ENCODE data around the gene TTF2.

TTF2 gene

DNA sequence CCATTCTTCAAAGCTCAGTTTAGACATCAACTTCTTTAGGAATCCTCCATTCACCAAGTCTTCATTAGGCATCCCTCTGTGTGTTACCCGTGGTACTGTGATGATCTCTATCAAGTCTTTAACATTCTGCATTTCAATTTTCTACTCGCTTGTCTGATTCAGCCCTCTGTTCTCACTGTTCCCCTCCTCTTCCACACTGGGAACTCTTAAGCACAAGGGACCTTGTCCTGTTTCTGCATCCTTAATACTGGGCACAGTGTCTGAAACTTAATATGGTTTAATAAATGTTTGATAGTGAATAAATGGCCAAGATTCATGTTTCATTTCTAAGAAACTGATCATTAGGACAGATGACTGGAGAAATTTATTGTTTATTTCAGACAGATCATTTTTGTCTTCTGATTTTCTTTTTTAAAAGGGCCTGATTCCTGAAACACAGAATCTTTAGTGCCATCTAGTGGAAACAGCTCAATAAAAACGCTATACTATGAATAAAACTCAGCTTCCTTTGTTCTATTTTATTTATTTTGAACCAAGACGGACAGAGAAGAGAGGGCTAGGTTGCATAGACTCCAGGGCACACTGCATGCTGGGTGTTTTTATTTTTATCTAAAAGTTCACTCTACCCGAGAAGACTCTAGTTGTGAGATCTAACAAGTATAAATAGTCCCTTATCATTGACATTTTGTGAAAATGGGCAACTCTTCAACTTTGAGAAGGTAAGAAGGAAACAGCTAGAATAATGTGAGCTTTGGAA, 68.4 kb downstream of the TTF2 start:
- TF ChIP-seq, protein P1, sequence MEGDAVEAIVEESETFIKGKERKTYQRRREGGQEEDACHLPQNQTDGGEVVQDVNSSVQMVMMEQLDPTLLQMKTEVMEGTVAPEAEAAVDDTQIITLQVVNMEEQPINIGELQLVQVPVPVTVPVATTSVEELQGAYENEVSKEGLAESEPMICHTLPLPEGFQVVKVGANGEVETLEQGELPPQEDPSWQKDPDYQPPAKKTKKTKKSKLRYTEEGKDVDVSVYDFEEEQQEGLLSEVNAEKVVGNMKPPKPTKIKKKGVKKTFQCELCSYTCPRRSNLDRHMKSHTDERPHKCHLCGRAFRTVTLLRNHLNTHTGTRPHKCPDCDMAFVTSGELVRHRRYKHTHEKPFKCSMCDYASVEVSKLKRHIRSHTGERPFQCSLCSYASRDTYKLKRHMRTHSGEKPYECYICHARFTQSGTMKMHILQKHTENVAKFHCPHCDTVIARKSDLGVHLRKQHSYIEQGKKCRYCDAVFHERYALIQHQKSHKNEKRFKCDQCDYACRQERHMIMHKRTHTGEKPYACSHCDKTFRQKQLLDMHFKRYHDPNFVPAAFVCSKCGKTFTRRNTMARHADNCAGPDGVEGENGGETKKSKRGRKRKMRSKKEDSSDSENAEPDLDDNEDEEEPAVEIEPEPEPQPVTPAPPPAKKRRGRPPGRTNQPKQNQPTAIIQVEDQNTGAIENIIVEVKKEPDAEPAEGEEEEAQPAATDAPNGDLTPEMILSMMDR (conservative IDR thresholded peaks at IDR 0.05) = peak; percentile 83
- no peak for TF ChIP-seq ZFX (IDR thresholded peaks at IDR 0.05)
- H3K27ac ChIP-seq = no peak overlapping the region; the same call in 1 of the 2 replicates

DNA sequence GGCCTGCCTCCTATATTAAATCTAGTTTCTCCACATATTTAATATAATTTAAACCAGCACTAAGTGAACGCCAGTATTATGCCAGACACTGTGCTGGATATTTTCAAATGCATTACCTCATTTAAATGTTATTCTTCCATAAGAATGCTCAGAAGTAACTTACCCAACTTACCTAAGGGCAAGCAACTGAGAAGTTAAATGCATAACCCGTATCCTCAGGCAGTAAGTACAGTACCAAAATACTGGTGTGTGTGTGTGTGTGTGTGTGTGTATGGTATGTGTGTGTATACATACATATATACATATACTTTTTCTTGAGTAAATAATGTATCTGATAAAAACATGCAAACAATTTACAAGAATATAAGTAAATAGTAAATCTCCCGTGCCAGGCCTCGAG, 70.4 kb downstream of the TTF2 start:
- H3K27ac ChIP-seq = no peak overlapping the region
- TF ChIP-seq ZFX (IDR thresholded peaks at IDR 0.05) = no peak
- TF ChIP-seq, protein P1 (conservative IDR thresholded peaks at IDR 0.05) = no peak

DNA sequence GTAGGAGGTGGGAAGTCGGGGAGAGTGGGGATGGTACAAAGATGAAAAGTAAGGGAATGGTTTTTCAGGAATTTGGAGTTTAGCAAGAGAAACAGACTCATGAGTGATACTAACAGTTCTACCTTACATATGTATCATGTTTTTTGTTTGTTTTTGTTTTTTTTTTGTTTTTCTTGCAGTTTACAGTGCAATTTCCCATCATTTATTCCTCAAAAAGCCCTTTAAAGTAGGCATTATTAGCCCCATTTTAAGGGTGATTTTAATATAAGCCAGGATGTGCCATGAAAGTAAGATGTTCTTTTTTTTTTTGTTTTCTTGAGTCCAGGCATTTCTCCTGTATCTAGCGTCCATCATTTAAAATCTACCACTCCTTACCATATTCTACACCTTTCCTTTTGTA, 75.2 kb downstream of the TTF2 start:
- TF ChIP-seq, protein P1 (conservative IDR thresholded peaks at IDR 0.05) = no peak
- TF ChIP-seq ZFX (IDR thresholded peaks at IDR 0.05) = no peak
- no peak overlapping the region for H3K27ac ChIP-seq

DNA sequence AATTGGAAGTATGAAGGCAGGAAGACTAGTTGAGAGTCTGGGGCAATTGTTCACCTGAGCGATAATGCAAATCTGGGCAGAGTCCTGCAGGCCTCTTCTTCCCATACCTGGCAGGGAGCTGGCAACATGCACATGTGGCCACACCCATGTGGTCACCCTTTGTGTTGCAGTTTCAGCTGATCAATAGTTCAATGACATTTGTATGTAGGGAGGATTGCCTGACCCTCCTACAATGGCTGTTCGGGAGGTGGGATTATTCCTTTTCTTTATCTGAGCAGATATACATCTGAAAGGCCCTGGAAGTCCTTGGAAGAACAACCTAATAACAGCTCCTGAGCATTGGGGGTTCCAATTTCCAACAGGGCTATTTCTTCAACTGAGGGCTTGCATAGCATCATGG, 76.6 kb downstream of the TTF2 start:
- TF ChIP-seq, protein P1 (conservative IDR thresholded peaks at IDR 0.05) = no peak
- no peak for TF ChIP-seq ZFX (IDR thresholded peaks at IDR 0.05)
- no peak overlapping the region for H3K27ac ChIP-seq

DNA sequence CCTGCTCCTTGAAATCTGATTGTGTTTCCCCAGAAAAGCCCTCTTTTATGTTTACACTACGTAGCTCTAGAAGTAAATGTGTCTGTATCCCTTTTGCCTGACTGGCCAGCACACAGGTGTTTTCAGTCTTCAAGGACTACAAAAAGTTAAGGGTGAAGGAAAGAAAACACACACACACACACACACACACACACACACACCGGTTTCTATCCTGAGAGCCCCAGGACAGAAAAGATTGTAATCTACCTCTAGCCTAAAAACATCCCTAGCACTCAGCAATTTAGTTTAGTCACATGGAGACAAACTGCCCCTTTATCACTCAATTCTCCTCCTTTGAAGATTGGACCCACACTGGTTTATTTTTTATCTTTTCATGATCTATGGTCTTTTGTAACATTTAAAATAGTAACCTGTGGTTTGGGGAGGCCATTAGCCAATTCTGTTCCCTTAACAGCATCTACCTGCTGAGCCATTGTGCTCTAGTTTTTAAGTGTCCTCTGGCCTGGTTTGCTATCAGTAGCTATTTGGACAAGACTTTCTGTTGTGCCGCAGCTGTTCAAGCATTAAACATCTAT, 77.2 kb downstream of the TTF2 start:
- no peak overlapping the region for H3K27ac ChIP-seq
- no peak for TF ChIP-seq ZFX (IDR thresholded peaks at IDR 0.05)
- TF ChIP-seq, protein P1 (conservative IDR thresholded peaks at IDR 0.05) = no peak

DNA sequence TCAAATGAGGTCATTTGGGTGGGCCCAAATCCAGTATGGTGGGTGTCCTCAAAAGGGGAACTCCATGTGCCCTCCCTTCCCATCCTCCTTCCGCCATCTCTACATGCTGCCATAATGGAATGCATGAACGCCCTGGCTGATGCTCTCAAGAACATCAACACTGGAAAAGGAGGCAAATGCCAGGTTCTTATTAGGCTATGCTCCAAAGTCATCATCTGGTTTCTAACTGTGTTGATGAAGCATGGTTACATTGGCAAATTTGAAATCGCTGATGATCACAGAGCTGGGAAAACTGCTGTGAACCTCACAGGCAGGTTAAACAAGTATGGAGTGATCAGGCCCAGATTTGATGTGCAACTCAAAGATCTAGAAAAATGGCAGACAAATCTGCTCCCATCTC, 78.0 kb downstream of the TTF2 start:
- TF ChIP-seq, protein P1 (conservative IDR thresholded peaks at IDR 0.05) = no peak
- no peak for TF ChIP-seq ZFX (IDR thresholded peaks at IDR 0.05)

DNA sequence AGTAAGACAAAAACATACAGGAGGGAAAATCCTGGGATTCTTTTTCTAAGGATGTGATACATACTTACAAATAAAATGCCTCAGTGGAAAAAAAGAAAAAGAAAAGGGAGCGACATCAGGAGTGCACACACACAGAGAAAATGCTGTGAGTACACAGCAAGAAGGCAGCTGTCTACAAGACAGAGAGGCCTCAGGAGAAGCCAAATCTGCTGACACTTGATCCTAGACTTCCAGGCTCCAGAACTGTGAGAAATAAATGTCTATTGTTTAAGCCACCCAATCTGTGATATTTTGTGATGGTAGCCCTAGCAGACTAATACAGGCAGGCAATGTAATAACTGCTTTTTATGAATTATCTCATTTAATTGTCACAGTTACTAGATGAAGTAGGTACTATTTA, 78.4 kb downstream of the TTF2 start:
- H3K27ac ChIP-seq = no peak overlapping the region
- TF ChIP-seq, protein P1 (conservative IDR thresholded peaks at IDR 0.05) = no peak
- TF ChIP-seq ZFX (IDR thresholded peaks at IDR 0.05) = no peak

More for the DNA sequence above, 78.0 kb downstream of the TTF2 start:
- H3K27ac ChIP-seq = no peak overlapping the region
